Forelimb muscle (tissue), 1 donor: Measurements from ENCODE around the gene ARMC7. TPM values are rescaled to one million over a fixed set of nuclear protein-coding genes. Genes with fewer than 3 reads are reported as not detected.
"Not testable (repeated sequence)": the region's sequence is repeated elsewhere in the genome, so short reads cannot be mapped to it uniquely, and the experiment has no call there.

Experiments
- DNase-seq: peaks from one replicate; pipeline ENCODE4 v3.0.0-alpha.2; 2013; ENCODE audit warnings: low read depth
- polyA plus RNA-seq: library from polyadenylated mRNA; unstranded; fragments of 120-200 nt; gene quantifications from one replicate; pipeline ENCODE4 v1.2.1, GENCODE V29; 2013; ENCODE audit not compliant: insufficient read length

Gene ARMC7
- polyA plus RNA-seq = 6.5 TPM

- peak; percentile 64 for DNase-seq
These were observed at the start of gene ARMC7 for GRCh38 chr17:75109407-75110233. Gene ARMC7, plus strand, starts transcription at chr17:75109969. Its CDS starts 320 bp downstream, at chr17:75110289.

- DNase-seq = no peak
These were observed 49.2 kb upstream of the ARMC7 start for GRCh38 chr17:75060434-75061054.

GRCh38 chr17:75061055-75061438, 48.7 kb upstream of the ARMC7 start:
- DNase-seq = no peak

- no peak for DNase-seq
These were observed 48.2 kb upstream of the ARMC7 start for GRCh38 chr17:75061618-75062017.

GRCh38 chr17:75063201-75063600, 46.6 kb upstream of the ARMC7 start:
- DNase-seq = no peak

- no peak for DNase-seq
These were observed 46.1 kb upstream of the ARMC7 start for GRCh38 chr17:75063626-75064025.

- no peak for DNase-seq
These were observed 45.7 kb upstream of the ARMC7 start for GRCh38 chr17:75064040-75064439.

- DNase-seq = no peak
These were observed 45.3 kb upstream of the ARMC7 start for GRCh38 chr17:75064460-75064859.

GRCh38 chr17:75064867-75065561, 44.8 kb upstream of the ARMC7 start:
- no peak for DNase-seq

- no peak for DNase-seq
These were observed 44.1 kb upstream of the ARMC7 start for GRCh38 chr17:75065562-75066151.

- DNase-seq = no peak
These were observed 41.9 kb upstream of the ARMC7 start for GRCh38 chr17:75067856-75068255.

- DNase-seq = no peak
These were observed 41.0 kb upstream of the ARMC7 start for GRCh38 chr17:75068750-75069149.

GRCh38 chr17:75069783-75070182, 40.0 kb upstream of the ARMC7 start:
- no peak for DNase-seq

- DNase-seq = not testable (repeated sequence)
These were observed 38.1 kb upstream of the ARMC7 start for GRCh38 chr17:75071478-75072271.

GRCh38 chr17:75072909-75073308, 36.9 kb upstream of the ARMC7 start:
- not testable (repeated sequence) for DNase-seq

- peak; percentile 40 for DNase-seq
These were observed 36.1 kb upstream of the ARMC7 start for GRCh38 chr17:75073618-75074047.

- DNase-seq = peak; percentile 59
These were observed 35.2 kb upstream of the ARMC7 start for GRCh38 chr17:75074532-75074931.

- DNase-seq = no peak
These were observed 34.0 kb upstream of the ARMC7 start for GRCh38 chr17:75075597-75076336.

GRCh38 chr17:75077072-75077495, 32.7 kb upstream of the ARMC7 start:
- no peak for DNase-seq

- DNase-seq = no peak
These were observed 32.1 kb upstream of the ARMC7 start for GRCh38 chr17:75077496-75078283.
